CD4-positive, CD25-positive, alpha-beta regulatory T cell (primary cell): Measurements from ENCODE around the gene ATP6V0D1. TPM values are rescaled to one million over a fixed set of nuclear protein-coding genes. Genes with fewer than 3 reads are reported as not detected.

Experiments used
- ATAC-seq, 2 donors: fragments of 150-1000 bp; cut with Tn5 transposase; one replicate each; pipeline ENCODE4 v1.10.0; 2021; ENCODE audit warnings: low read depth in 2 of 2, moderate number of reproducible peaks in 2 of 2, moderate library complexity in 1 of 2
- DNase-seq, 3 donors: peaks; one replicate each; pipeline versions ENCODE4 v3.0.0 to v3.0.0-alpha.2; 2012 to 2022; ENCODE audit warnings: mixed read lengths in 1 of 3
- H3K27ac ChIP-seq: one replicate; pipeline ENCODE4 v1.7.0; 2013; ENCODE audit warnings: mild to moderate bottlenecking, low read length; ENCODE audit not compliant: insufficient read depth, poor library complexity, severe bottlenecking
- H3K27me3 ChIP-seq: one replicate; pipeline ENCODE4 v1.7.0; 2013; ENCODE audit warnings: low read length; ENCODE audit not compliant: control insufficient read depth, insufficient read depth
- H3K36me3 ChIP-seq: one replicate; pipeline ENCODE4 v1.7.0; 2013; ENCODE audit warnings: mild to moderate bottlenecking, low read length, moderate library complexity; ENCODE audit not compliant: control insufficient read depth, insufficient read depth
- H3K4me1 ChIP-seq: 2 replicates; pipeline ENCODE4 v1.7.0; 2013; ENCODE audit warnings: mild to moderate bottlenecking, low read length; ENCODE audit not compliant: insufficient read depth, control insufficient read depth, poor library complexity, severe bottlenecking
- H3K4me3 ChIP-seq: one replicate; pipeline ENCODE4 v1.7.0; 2013; ENCODE audit warnings: low read depth, mild to moderate bottlenecking, low read length, moderate library complexity
- H3K9me3 ChIP-seq, 2 experiments: 1 replicate in 1 of 2; 2 replicates in 1 of 2; pipeline ENCODE4 v1.7.0; 2013; ENCODE audit warnings: low read length in 2 of 2, mild to moderate bottlenecking in 1 of 2, moderate library complexity in 1 of 2; ENCODE audit not compliant: control insufficient read depth in 2 of 2
- H3K27ac Mint-ChIP-seq, 3 donors: one replicate each; pipeline ENCODE4 v1.8.0; 2020 to 2022; ENCODE audit warnings: mild to moderate bottlenecking in 3 of 3, mixed read lengths in 3 of 3, moderate library complexity in 2 of 3
- H3K27me3 Mint-ChIP-seq: one replicate; pipeline ENCODE4 v1.8.0; 2022; ENCODE audit warnings: mild to moderate bottlenecking, mixed read lengths
- H3K36me3 Mint-ChIP-seq: one replicate; pipeline ENCODE4 v1.8.0; 2020; ENCODE audit warnings: mixed read lengths
- H3K4me1 Mint-ChIP-seq, 4 donors: one replicate each; pipeline ENCODE4 v1.8.0; 2020 to 2022; ENCODE audit warnings: mixed read lengths in 4 of 4, mild to moderate bottlenecking in 1 of 4
- H3K4me3 Mint-ChIP-seq, 4 donors: one replicate each; pipeline ENCODE4 v1.8.0; 2020 to 2022; ENCODE audit warnings: mild to moderate bottlenecking in 4 of 4, mixed read lengths in 4 of 4, moderate library complexity in 3 of 4
- H3K9me3 Mint-ChIP-seq, 7 donors: one replicate each; pipeline ENCODE4 v1.8.0; 2020 to 2022; ENCODE audit warnings: mixed read lengths in 7 of 7, mild to moderate bottlenecking in 3 of 7, moderate library complexity in 2 of 7
- polyA plus RNA-seq, 4 donors: library from polyadenylated mRNA; unstranded; fragments of 300-500 nt; fragmentation: Illumina TruSeq; gene quantifications; one replicate each; pipeline ENCODE4 v1.2.3, GENCODE V29; 2021
- total RNA-seq: library from RNA; stranded (reverse); gene quantifications from one replicate; pipeline ENCODE4 v1.2.3, GENCODE V29; 2022

ATP6V0D1 gene
- total and polyA plus RNA-seq, 5 donors from 2014 or later: 92.5 to 141 (median 127) TPM

GRCh38 chr16:67445441-67445912, 35.5 kb downstream of the ATP6V0D1 start:
- Histone ChIP-seq H3K4me3 (no peak overlapping the region), H3K27ac (no peak overlapping the region), H3K27me3 (no peaks in the 10 kb centered on the region), H3K4me1 (no peaks in the 10 kb centered on the region), H3K36me3 (peaks cover 33% of the 10 kb centered on the region), H3K9me3 (no peaks in the 10 kb centered on the region)
- H3K27me3 Mint-ChIP-seq: no peaks in the 10 kb centered on the region
- H3K4me1 Mint-ChIP-seq: peaks cover 0 to 7% (median 6%) of the 10 kb centered on the region in 4 donors
- H3K27ac Mint-ChIP-seq: peak overlapping the region in 1 of 3 donors; percentile 55
- DNase-seq (no peak), ATAC-seq (no peak)
- no peaks in the 10 kb centered on the region for H3K9me3 Mint-ChIP-seq
- no peak overlapping the region for H3K4me3 Mint-ChIP-seq
- peaks cover 12% of the 10 kb centered on the region for H3K36me3 Mint-ChIP-seq

- H3K27ac Mint-ChIP-seq: peak overlapping the region in 2 of 3 donors; percentile 55 to 93
- no peak overlapping the region for H3K4me3 ChIP-seq
- H3K27me3 ChIP-seq: no peaks in the 10 kb centered on the region
- peaks cover 32% of the 10 kb centered on the region for H3K36me3 ChIP-seq
- H3K9me3 Mint-ChIP-seq: no peaks in the 10 kb centered on the region
- no peaks in the 10 kb centered on the region for H3K4me1 ChIP-seq
- H3K4me1 Mint-ChIP-seq: peaks cover 0 to 7% (median 6%) of the 10 kb centered on the region in 4 donors
- peaks cover 8% of the 10 kb centered on the region for H3K36me3 Mint-ChIP-seq
- H3K27me3 Mint-ChIP-seq: no peaks in the 10 kb centered on the region
- no peak overlapping the region for H3K27ac ChIP-seq
- DNase-seq (no peak), ATAC-seq (no peak)
- H3K4me3 Mint-ChIP-seq: no peak overlapping the region
- H3K9me3 ChIP-seq: no peaks in the 10 kb centered on the region
Measured at GRCh38 chr16:67445126-67445426, 35.9 kb downstream of the ATP6V0D1 start.

- peak overlapping the region in 2 of 3 donors; percentile 55 to 93 for H3K27ac Mint-ChIP-seq
- DNase-seq: no peak
- ATAC-seq: no peak
- no peaks in the 10 kb centered on the region for H3K27me3 Mint-ChIP-seq
- Histone ChIP-seq H3K36me3 (peaks cover 30% of the 10 kb centered on the region), H3K27ac (no peak overlapping the region), H3K9me3 (no peaks in the 10 kb centered on the region), H3K4me1 (no peaks in the 10 kb centered on the region), H3K4me3 (no peak overlapping the region), H3K27me3 (no peaks in the 10 kb centered on the region)
- H3K36me3 Mint-ChIP-seq: peaks cover 8% of the 10 kb centered on the region
- H3K4me1 Mint-ChIP-seq: peaks cover 0 to 7% (median 3%) of the 10 kb centered on the region in 4 donors
- H3K9me3 Mint-ChIP-seq: no peaks in the 10 kb centered on the region
- no peak overlapping the region for H3K4me3 Mint-ChIP-seq
Measured at GRCh38 chr16:67444259-67445125, 36.5 kb downstream of the ATP6V0D1 start.

- H3K36me3 ChIP-seq: peaks cover 33% of the 10 kb centered on the region
Measured at GRCh38 chr16:67443265-67443664, 37.7 kb downstream of the ATP6V0D1 start.

GRCh38 chr16:67442581-67443255, 38.2 kb downstream of the ATP6V0D1 start:
- Histone ChIP-seq H3K4me1 (no peaks in the 10 kb centered on the region), H3K27ac (no peak overlapping the region), H3K36me3 (peaks cover 32% of the 10 kb centered on the region), H3K27me3 (no peaks in the 10 kb centered on the region), H3K9me3 (no peaks in the 10 kb centered on the region), H3K4me3 (no peak overlapping the region)
- DNase-seq (no peak), ATAC-seq (no peak)
- no peaks in the 10 kb centered on the region for H3K9me3 Mint-ChIP-seq
- no peak overlapping the region for H3K4me3 Mint-ChIP-seq
- H3K27me3 Mint-ChIP-seq: no peaks in the 10 kb centered on the region
- H3K27ac Mint-ChIP-seq: no peak overlapping the region
- H3K4me1 Mint-ChIP-seq: peaks cover 0 to 7% (median 0%) of the 10 kb centered on the region in 4 donors
- H3K36me3 Mint-ChIP-seq: peaks cover 12% of the 10 kb centered on the region

More at GRCh38 chr16:67443265-67443664, 37.7 kb downstream of the ATP6V0D1 start:
- Mint-ChIP-seq H3K9me3 (no peaks in the 10 kb centered on the region), H3K27ac (peak overlapping the region in 1 of 3 donors; percentile 82), H3K4me1 (peaks cover 0 to 7% (median 1%) of the 10 kb centered on the region in 4 donors), H3K36me3 (peaks cover 11% of the 10 kb centered on the region), H3K27me3 (no peaks in the 10 kb centered on the region), H3K4me3 (no peak overlapping the region)
- H3K4me3 ChIP-seq: no peak overlapping the region
- H3K27ac ChIP-seq: no peak overlapping the region
- H3K27me3 ChIP-seq: no peaks in the 10 kb centered on the region
- no peaks in the 10 kb centered on the region for H3K4me1 ChIP-seq
- no peaks in the 10 kb centered on the region for H3K9me3 ChIP-seq
- ATAC-seq (no peak), DNase-seq (no peak)

- DNase-seq: no peak
- no peak overlapping the region for H3K27ac ChIP-seq
- H3K36me3 Mint-ChIP-seq: peaks cover 13% of the 10 kb centered on the region
- peaks cover 31% of the 10 kb centered on the region for H3K36me3 ChIP-seq
- H3K27me3 Mint-ChIP-seq: no peaks in the 10 kb centered on the region
- H3K4me1 ChIP-seq: no peaks in the 10 kb centered on the region
- H3K9me3 ChIP-seq: no peaks in the 10 kb centered on the region
- ATAC-seq: no peak
- peak overlapping the region in 2 of 3 donors; percentile 55 to 86 for H3K27ac Mint-ChIP-seq
- H3K4me3 ChIP-seq: no peak overlapping the region
- peaks cover 0 to 1% (median 0%) of the 10 kb centered on the region in 7 donors for H3K9me3 Mint-ChIP-seq
- H3K27me3 ChIP-seq: no peaks in the 10 kb centered on the region
- H3K4me1 Mint-ChIP-seq: peaks cover 0 to 7% (median 0%) of the 10 kb centered on the region in 4 donors
- H3K4me3 Mint-ChIP-seq: no peak overlapping the region
Measured at GRCh38 chr16:67441907-67442306, 39.0 kb downstream of the ATP6V0D1 start.

GRCh38 chr16:67441271-67441753, 39.6 kb downstream of the ATP6V0D1 start:
- Histone ChIP-seq H3K36me3 (peaks cover 31% of the 10 kb centered on the region), H3K4me3 (no peak overlapping the region), H3K9me3 (no peaks in the 10 kb centered on the region), H3K27me3 (no peaks in the 10 kb centered on the region), H3K4me1 (no peaks in the 10 kb centered on the region), H3K27ac (no peak overlapping the region)
- H3K9me3 Mint-ChIP-seq: peaks cover 0 to 1% (median 0%) of the 10 kb centered on the region in 7 donors
- H3K4me1 Mint-ChIP-seq: peaks cover 0 to 4% (median 0%) of the 10 kb centered on the region in 4 donors
- H3K36me3 Mint-ChIP-seq: peaks cover 13% of the 10 kb centered on the region
- H3K27ac Mint-ChIP-seq: peak overlapping the region in 1 of 3 donors; percentile 26
- no peak for ATAC-seq
- no peak overlapping the region for H3K4me3 Mint-ChIP-seq
- DNase-seq: no peak
- no peaks in the 10 kb centered on the region for H3K27me3 Mint-ChIP-seq
